GM18517 (cell line): ENCODE data around the gene CD44.

Experiments
- ATAC-seq: cut with Tn5 transposase; IDR thresholded peaks from one replicate; pipeline ENCODE4 v1.9.1; 2021; ENCODE audit warnings: mild to moderate bottlenecking, moderate library complexity; ENCODE audit not compliant: unreplicated experiment

The CD44 gene

DNA sequence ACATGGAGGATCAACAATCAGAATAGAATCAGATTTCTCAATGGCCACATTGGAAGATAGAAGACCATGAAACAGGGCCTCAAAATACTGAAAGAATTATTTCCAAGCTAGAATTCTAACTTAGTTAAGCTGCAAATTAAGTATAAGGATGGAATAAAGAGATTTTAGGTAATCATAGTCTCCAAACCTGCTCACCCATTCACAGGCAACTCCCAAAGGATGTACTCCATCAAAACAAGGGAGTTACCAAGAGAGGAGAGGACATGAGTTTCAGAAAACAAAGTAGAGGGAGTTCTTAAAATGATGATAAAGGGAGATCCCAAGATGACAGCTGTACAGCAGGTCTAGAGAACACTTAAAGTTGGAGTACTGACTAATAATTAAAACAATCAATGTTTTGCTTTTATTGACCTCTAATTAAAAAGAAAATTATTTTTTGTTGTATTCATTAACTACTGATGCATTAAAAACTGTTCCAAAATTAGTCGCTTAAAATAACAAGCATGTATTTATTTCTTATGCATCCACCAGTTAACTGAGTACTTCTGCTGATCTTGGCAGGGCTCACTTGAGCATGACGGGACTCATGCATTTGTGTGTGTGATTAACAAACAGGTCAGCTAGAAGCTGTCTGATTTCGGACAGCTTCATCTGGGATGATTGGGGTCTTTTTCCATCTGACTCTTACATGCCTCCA is 95.6 kb downstream of the CD44 start:
- no peak for ATAC-seq

DNA sequence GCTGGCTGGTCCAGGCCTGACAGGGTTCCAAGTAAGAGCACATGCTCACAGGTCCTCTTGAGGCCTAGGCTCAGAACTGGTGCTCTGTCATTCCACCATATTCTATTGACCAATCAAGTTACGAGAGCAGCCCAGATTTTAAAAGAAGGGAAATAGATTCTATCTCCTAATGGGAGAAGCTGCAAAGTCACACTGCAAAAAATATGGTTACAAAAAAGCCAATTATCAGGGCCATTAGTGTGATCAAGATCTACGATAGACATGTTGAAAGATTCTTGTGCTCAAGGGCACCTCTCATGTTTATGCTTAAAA is 96.1 kb downstream of the CD44 start:
- ATAC-seq = no peak

DNA sequence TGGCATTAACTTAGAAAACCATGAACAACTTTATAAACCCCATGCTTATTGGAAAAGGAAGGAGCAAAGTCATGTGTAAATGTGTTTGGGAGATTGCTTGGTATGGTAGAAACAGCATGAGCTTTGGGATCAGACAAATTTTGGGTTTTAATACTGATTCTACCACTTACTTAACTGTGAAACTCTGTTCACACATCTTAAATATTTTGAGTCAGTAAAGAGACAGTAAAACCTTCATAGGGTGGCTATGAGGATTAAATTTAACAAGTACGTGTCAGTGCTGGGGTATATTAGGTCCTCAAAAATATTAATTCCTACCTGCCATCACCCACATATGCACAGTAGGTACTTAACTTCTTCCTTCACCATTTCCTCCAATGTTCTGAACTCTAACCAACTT is 96.5 kb downstream of the CD44 start:
- no peak for ATAC-seq

DNA sequence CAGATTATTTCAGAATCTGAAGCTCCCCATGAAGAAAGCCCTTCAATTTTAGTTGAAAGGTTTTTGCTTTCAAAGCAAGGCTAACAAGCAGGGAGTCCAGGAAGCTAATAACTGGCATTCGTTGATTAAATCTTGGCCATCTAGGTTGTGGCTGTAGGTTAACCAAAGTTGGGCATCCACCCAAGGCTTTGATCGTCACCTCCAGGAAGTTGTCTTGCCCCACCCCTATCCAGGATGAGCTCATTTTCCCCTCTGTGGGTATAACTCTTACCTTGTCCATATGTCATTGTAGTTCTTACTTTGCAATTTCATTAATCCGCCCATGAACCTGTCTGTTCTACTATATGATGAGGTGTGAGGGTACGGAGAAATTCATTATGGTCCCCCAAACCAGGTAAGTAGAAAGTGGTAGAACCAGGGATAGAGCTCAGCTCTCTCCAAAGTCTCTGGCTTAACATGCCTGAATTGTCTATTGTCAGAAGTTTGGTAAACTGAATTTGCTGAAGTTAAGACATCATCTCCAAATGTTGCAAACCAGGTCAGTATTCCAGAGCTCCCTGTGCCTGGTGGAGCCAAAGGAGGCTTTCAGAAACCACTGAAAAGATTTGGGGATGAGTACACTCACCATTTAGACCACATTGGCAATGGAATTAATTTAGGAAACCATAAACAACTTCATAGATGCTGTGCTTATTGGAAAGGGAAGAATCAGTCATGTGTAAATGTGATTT is 97.1 kb downstream of the CD44 start:
- ATAC-seq = no peak

DNA sequence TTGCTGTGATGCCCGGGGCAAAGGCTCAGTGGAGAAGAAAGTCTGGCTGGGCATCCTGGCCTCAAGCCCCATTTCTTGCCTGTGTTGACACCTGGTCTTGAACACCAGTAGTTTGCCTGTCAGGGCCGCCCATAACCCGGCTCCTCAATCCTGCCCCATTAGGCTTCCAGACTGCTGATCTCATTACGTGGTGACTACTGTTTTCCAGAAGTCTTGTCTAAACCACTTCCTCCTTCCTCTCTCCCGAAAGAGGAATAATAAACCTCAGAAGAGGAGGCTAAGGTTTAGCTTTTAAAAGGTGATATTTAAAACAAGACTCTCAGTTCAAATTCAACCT is 97.7 kb downstream of the CD44 start:
- no peak for ATAC-seq

DNA sequence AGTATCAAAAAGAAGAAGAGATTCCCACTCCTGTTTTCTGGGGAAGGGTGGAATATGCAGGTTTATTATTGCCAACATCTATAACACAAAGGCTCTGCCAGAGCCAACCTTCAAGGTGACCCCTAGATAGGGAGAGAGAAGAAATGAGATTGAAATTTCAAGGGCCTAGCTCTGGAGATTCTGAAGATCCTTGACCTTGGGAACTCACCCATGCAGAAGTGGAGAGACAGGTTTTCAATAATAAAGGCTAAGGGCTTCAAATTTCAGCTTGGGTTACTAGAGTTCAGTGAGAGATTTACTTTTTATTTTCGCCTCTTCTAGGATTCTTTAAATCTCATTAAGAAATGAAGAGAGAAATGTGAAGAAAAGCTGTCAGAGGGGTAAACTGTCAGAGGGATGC is 98.4 kb downstream of the CD44 start:
- no peak for ATAC-seq

DNA sequence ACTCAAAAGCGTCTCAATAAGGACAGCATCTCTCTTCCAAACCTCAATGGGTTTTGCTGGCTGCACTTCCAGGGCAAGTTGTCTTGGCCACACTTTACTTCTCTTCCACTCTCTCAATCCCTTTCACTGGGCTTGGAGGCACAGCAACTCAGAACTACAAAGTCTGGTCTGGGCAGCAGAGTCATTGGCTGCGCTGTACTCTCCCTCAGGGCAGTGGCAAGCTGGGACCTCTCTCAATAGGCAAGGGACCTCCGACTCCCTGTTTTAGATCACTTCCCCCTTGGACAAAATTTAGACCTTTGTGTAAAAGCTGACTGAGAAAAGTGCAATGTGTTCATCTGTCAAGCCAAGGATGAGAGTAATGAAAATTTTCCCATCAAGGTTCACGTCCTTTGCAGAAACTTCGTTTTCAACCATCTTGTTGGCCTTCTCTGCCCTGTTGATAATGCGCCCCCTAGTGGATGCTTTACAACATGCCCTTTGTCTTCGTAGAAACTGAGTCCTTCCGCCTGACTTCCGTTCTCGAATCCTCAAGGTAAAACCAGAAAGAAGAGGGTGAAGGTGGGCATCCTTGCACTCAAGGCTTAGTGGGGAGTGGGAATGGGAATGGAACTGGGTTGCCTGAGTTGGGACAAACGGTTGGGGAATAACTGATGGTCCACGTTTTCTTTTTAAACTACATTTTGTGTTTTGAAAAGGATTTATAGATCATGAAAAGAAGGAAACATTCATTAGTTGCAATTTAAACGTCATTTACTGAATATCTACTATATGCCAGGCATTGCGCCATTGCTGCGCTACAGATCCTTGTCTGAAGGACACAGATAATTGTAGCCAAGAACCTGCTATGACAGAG is 99.1 kb downstream of the CD44 start:
- ATAC-seq = no peak

DNA sequence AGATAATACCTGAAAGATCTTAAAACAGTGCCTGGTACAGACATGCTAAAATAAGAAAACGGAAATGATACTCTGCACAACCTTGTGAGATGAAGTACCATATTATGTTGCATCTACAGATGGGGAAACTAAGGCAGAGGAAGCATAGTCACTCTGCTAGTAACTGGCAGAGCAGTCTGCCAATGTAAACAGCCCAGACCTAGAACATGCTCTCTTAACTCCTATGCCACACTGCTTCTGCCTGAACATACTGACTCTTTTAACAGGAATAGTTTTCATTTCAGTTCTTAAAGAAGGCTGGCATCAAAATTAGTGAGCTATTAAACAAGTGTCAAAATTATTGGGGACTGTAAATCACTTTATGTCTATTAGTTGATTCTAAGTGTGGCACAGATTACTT is 99.9 kb downstream of the CD44 start:
- ATAC-seq = no peak

DNA sequence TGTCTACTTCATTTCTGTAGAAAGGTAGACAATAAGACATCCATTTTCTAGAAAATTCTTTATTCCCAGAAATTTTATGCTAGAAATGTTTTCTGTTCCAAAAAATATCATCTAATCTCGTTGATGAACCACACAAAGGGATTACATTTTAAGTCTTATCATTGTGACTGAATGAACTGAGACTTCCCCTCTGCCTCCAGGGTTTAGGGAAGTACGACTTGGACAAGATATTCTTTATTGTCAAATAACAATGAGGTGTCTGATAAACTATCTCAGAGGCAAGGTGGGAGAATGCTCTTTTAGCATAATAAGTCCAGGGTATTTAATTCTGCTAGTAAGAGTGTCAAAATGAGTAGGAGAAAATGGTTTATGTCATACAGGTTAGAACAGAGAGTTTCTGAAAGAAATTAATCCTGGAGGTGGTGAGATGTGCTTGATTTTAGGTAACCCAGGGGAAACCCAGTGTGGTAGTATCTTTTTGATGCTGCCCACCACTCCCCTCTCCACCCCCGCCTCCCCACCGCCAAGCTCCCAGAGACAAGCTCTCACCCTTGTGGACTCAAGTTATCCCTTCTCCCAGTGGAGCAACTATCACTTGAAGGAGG is 100.6 kb downstream of the CD44 start:
- no peak for ATAC-seq

DNA sequence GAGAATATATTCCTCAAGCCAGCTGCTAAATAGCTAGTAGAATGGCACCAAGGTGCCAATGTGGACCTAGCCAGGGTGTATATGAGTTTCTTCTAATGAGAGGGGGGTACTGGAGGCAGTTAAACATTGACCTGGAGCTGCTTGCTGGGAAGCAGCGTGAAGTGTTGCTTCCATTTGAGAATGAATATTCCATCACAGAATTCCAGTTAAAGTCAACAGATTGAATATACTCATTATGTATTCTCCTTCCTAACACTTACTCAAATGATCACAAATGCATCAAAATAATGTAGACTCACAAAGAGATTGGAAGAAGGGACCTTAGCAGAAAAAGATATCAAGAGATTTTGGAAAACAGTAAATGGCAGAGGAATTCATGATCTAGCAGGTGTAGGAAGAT is 102.1 kb downstream of the CD44 start:
- no peak for ATAC-seq

DNA sequence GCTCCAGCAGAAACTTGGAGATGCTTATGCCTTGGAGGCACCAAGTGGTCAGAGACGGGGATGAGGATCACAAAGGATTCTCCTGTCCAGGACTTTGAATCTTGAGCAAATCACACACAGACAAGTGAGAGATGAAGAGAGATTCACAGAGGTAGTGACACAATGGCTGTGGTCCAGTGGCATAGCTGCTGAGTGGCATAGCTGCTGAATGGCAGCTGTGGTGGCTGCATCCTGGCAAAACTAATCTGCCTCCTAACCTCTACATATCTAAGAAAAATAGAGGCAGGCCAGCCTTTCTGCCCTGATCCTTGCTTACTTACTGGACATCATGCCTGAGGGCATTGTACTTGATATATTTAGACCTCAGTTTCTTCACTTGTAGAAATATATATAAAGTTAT is 102.6 kb downstream of the CD44 start:
- ATAC-seq = no peak

DNA sequence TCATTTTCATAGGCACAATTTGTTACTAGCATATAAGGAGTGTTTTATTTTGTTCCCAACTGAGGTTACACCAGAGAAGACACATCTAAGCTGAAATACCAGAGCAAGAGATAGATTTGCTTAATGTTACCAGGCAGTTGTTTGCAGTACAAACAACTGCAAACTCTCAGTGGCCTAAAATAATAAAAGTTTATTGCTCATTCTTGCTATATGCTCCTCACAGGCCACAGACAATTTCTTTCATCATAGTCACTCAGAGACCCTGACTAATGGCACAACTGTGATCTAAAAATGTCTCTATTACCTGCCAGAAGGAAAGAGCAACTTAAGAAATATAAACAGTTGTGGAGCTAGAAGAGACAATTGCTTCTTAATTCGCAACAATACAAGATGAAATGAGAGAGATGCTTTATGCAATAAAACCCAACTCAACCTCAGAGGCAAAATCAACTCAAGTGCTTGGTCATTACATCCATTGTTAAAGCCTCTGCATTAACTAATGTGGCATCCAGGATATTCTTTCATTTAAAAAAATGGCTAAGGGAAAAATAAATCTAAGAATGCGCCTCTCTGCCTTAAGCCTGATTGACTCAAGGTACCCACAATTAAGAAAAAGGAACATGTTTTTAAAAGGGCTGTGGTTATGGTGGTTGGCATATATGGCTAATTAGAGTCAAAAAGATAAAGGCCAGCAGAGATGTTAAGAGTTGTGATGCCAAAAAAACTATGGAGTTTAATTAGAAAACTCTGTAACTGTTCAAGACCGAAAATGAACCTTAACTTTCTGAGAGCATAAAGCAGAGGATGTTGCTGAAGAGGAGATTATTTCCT is 103.7 kb downstream of the CD44 start:
- ATAC-seq = no peak

DNA sequence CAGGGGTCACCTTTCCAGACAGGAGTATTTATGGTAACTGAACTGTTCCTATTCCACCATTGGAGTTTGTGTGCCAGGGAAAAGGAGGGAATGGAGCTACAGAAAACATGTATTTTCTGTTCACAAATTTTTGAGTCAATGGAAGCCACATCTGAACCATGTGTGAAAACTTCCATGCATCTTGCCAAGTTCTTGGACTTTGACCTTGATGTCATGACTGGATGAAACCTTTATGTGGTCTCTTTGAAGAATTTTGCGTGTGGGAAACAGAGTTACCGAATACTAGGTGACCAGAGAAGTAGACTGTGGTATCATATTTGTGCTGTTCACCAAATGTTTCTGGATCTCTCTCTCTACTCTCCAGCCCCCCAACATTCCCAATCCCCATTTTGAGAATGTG is 104.8 kb downstream of the CD44 start:
- no peak for ATAC-seq

DNA sequence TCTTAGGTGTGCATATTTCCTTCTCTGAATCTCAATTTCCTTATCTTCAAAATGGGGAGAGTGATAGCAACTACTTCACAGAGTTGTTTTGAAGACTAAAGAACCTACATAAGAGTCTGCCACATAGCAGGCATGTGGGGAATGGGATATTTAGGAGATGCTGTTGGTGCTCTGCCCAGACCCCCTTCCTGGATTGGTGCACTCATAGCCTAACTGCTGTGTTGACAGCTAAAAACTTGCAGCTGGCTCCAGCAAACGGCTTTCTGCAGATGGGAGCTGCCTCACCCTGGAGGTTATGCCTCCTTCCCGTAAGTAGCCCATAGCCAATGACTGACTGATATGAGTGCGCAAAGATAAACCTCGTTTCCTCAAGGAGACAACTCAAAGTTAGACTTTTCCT is 106.1 kb downstream of the CD44 start:
- no peak for ATAC-seq

DNA sequence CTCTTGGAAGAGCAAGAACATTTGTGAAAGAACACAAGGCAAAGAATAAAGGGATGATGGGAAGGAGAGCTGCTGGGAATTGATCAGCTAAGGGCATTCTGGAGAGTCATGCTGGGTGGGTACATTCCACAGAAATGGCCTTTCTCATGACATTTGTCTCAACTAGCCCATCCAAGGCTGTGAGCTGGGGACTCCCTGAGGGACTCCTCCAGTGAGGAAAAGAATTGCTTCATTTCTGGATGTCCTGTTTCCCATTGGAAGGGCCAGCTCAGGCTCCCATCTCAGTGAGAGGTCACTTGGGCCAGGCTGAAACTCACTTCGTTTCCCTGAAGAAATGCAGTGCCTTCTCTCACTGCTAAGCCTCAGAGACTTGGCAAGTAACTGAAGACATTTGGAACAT is 106.8 kb downstream of the CD44 start:
- no peak for ATAC-seq

DNA sequence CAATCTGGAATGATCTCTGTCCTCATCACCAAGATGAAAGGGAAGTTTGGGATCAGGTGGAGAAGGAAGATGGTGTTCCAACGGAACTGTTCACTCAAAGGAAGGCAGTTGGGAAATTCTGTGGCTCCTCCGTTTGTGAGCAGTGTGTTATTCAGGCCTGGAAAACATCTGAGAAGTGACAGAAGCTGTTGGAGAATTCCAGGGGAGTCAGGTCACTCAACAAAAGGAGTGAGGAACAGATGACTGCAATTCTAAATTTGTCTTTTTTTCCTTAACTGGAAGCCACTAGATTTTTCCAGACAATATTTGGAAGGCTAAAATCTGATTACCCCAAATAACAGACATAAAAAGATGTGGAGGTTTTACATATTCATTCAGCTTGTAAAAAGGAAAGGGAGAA is 107.8 kb downstream of the CD44 start:
- no peak for ATAC-seq

DNA sequence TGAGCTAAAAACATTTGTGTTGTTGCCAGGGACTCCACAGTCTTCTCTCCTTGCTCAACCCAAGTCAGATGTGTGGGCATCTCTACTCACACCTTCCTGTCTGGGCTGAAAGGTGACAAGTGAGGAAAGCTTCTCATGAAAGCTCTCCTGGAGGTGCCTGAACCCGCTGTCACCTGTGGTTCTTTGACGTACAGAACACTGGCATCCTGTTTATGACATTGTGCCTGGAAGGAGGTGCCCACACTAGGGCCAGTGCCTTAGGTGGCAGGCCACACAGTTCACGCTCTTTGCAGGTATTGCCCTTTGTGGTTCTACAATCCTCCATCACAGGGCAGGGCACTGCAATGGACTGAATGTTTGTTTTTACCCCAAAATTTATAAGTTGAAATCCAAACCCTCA is 108.5 kb downstream of the CD44 start:
- ATAC-seq = no peak

DNA sequence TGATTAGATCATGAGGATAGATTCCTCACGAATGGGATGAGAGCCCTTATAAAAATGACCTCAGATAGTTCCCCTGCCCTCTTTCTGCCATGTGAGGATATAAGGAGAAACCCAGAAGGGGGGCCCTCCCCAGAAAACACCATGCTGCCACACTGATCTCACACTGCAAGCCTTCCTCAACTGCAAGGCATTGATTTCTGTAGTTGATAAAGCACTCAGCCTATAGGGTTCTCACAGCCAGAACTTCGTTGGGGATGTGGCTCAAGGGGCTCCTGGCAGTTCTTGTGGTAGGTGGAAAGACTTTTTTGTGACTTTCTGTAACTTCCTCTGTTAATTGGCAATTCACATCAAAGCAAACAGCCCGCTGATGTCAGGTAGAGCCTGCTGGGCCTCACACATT is 108.9 kb downstream of the CD44 start:
- ATAC-seq = no peak

DNA sequence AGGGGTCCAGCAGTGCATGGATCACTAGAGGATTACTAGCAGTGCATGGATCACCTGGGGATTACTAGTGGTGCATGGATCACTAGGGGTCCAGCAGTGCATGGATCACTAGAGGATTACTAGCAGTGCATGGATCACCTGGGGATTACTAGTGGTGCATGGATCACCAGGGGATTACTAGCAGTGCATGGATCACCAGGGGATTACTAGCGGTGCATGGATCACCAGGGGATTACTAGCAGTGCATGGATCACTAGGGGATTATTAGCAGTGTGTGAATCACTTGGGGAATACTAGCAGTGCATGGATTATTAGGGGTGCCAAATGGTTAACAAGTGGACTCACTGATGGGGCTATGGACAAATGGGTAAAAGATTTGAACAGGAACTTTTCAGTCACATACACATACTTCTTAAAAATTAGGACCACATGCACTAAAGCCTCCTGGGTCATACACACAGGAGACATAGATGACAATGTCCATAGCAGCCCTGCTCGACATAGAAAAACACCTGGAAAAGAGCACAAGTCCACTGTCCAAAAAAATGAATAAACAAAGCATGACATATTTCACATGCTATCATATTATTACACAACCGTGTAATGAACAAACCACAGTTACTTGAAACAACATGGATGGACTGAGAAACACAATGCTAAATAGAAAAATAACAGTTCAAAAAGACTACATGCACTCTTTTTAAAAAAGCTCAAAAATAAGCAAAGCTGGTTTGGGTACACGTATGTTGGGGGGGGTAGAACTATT is 109.8 kb downstream of the CD44 start:
- no peak for ATAC-seq

DNA sequence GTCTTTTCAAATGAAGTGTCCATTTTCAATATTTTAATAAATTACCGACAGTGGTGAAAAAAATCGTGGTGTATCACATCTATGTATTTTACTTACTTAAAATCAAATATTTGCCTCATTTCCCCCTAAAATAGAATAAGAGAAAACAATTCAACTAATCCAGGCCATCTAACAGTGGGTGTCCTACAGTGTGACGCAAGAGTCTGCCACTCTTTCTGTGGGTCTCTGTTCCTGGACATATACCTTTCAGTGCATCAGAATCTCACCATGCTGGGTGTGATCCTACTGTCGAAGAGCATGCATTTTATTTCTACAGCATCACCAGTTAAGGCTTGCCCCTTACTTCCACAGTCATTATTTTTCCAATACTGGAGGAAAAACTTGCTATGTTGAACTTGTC is 111.2 kb downstream of the CD44 start:
- no peak for ATAC-seq
